ENCODE measurements around the gene PLEKHN1.

GRCh38 chr1:971751-972506, 5.6 kb downstream of the PLEKHN1 start:
- TF ChIP-seq, protein P1, sequence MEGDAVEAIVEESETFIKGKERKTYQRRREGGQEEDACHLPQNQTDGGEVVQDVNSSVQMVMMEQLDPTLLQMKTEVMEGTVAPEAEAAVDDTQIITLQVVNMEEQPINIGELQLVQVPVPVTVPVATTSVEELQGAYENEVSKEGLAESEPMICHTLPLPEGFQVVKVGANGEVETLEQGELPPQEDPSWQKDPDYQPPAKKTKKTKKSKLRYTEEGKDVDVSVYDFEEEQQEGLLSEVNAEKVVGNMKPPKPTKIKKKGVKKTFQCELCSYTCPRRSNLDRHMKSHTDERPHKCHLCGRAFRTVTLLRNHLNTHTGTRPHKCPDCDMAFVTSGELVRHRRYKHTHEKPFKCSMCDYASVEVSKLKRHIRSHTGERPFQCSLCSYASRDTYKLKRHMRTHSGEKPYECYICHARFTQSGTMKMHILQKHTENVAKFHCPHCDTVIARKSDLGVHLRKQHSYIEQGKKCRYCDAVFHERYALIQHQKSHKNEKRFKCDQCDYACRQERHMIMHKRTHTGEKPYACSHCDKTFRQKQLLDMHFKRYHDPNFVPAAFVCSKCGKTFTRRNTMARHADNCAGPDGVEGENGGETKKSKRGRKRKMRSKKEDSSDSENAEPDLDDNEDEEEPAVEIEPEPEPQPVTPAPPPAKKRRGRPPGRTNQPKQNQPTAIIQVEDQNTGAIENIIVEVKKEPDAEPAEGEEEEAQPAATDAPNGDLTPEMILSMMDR (conservative IDR thresholded peaks at IDR 0.05 in 1 of 2, IDR thresholded peaks at IDR 0.05 in 1 of 2; ENCODE audit: extremely low read depth in 1 of 2, insufficient read depth in 1 of 2, low read depth in 1 of 2, low read length in 2 of 2): no peak
- TF ChIP-seq EZH2 (IDR thresholded peaks at IDR 0.05; ENCODE audit: borderline replicate concordance, low read length): no peak

Measured in mammary epithelial cell (primary cell).